GM19397 (cell line): ENCODE measurements around the gene STPG3.

Source experiments
- ATAC-seq: cut with Tn5 transposase; IDR thresholded peaks from one replicate; pipeline ENCODE4 v1.9.1; 2021; ENCODE audit warnings: mild to moderate bottlenecking, moderate library complexity; ENCODE audit not compliant: unreplicated experiment

Gene STPG3

DNA sequence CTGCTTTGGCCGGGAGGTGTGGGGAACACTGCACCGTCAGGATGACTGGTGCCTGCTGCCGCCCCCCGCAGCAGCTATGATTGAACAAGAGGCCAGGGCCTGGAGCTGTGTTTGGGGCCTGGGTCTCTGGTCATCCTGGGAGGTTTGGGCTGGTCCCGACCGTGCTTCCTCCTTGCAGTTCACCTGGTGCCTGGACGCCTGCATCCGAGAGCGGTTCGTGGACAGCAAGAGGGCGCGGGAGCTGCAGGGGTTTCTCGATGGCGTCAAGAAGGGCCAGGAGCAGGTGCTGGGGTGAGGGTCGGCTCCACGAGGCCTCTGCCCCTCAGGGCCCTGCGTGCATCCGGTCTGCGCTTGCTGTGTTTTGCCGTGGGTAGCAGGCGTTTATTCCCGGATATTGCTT, 13.0 kb downstream of the STPG3 start:
- no peak for ATAC-seq

DNA sequence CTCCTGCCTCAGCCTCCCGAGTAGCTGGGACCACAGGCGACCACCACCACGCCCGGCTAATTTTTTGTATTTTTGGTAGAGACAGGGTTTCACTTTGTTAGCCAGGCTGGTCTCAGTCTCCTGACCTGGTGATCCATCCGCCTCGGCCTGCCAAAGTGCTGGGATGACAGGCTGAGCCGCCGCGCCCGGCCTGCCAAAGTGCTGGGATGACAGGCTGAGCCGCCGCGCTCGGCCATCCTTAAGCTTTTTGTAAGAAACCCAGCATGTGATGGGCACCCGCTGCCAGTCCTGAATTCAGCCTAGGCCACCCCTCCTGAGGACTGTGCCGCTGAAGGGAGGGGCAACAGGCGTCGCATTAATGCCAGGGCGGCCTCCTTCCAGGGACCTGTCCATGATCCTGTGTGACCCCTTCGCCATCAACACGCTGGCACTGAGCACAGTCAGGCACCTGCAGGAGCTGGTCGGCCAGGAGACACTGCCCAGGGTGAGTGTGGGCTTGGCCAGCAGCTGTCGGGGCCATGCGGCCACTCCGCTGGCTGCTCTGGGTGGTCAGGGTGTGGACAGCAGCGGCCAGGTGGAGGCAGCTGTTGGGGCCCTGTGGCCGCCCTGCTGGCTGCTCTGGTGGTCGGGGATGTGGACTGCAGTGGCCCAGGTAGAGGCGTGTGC, 14.5 kb downstream of the STPG3 start:
- ATAC-seq, result no peak

DNA sequence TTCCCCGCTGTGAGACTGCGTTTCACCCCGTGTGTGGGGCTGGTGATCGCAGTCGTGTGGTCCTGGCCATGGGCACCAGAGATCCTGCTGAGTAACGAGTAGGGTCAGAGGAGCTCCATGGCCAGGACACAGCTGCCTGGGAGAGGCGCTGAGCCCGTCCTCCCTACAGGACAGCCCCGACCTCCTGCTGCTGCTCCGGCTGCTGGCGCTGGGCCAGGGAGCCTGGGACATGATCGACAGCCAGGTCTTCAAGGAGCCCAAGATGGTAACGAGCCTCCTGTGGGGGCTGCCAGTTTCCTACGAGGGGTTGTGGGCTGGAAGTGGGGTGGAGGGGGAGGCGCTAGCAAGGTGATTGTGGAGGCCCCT, 15.1 kb downstream of the STPG3 start:
- ATAC-seq, result no peak

DNA sequence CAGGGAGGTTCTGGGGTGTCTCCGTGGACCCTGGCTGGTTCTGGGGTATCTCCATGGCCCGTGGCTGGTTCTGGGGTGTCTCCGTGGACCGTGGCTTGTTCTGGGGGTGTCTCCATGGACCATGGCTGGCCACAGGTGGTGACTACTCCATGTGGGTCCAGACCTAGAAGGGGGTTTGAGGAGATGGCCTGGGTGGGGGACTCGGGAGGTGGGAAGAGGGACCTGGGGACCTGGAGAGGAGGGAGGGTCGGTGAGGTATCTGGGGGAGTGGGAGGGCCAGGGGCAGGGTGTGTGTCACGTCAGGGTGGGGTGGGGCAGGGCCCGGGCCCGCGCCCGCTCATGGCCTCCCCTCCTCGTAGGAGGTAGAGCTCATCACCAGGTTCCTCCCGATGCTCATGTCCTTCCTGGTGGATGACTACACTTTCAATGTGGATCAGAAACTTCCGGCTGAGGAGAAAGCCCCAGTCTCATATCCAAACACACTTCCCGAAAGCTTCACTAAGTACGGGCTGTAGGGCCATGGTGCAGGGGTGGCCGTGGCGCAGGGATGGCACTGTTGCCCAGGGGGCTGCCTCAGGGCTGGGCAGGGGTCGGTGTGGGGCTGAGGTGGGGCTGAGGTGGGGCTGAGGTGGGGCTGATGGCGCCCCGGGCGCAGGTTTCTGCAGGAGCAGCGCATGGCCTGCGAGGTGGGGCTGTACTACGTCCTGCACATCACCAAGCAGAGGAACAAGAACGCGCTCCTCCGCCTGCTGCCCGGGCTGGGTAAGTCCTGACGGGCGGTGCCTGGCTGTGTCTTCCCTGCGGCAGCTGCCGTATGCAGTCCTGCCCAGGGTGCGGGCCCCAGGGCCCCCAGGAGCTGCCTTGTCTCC, 15.7 kb downstream of the STPG3 start:
- no peak for ATAC-seq

DNA sequence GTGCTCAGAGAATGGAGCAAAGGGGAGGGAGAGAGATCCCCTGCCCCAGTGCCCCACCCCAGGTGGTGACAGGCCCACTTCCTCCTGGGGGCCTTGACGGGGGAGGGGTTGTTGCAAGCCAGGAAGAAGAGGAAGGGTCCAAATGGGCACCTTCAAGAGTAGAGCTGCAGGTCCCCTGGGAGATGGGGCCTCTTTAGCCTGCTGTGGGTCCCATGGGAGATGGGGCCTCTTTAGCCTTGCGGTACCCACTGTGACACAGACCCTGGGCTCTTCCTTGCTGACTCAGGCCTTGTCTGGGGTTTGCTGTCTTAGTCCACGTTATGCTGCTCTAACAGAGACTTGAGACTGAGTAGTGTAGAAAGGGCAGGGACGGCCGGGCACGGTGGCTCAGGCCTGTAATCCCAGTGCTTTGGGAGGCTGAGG, 16.9 kb downstream of the STPG3 start:
- ATAC-seq, result no peak

DNA sequence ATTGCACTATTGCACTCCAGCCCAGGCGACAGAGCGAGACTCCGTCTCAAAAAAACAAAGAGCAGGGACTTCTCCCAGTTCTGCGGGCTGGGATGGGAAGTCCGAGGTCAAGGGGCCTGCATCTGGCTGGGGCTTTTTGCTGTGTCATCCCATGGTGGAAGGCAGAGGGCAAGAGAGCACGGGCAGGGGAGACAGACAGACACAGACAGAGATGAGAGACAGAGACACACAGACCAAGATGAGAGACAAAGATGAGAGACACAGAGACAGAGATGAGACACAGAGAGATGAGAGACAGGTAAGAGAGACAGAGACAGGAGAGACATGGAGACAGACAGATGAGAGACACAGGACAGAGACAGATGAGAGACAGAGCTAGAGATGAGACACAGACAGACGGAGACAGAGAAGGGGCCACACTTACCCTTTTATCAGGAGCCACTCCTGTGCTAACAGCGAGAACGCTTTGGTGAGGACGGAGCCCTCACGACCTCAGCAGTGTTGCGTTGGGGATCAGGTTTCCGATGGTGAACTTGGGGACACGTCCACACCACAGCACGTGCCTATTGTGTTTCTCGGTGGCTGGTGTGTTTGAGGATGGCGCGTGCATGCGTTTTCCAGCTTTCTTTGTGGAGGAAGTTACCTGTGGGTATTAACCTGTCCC, 17.6 kb downstream of the STPG3 start:
- no peak for ATAC-seq

DNA sequence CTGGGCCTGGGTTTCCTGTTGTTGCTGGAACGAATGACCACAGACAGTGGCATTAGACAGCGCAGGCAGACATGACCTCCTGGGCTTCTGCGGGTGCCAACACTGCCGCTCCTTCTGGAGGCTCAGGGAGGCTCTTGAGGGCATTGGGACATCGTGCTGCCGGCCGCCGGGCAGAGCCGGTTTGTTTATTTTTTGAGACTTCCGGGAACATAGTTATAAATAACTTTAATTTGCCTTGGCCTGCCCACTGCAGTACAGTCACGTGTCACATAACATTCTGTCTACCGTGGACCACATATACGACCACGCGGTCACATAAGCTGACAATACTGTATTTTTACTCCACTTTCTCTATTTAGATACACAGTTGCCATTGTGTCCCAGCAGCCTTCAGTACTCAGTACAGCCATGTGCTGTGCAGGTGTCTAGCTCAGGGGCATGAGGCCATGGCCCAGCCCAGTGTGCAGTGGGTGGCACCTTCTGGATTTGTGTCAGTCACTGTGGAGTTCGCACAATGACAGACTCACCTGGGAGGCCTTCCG, 18.2 kb downstream of the STPG3 start:
- ATAC-seq, result no peak

DNA sequence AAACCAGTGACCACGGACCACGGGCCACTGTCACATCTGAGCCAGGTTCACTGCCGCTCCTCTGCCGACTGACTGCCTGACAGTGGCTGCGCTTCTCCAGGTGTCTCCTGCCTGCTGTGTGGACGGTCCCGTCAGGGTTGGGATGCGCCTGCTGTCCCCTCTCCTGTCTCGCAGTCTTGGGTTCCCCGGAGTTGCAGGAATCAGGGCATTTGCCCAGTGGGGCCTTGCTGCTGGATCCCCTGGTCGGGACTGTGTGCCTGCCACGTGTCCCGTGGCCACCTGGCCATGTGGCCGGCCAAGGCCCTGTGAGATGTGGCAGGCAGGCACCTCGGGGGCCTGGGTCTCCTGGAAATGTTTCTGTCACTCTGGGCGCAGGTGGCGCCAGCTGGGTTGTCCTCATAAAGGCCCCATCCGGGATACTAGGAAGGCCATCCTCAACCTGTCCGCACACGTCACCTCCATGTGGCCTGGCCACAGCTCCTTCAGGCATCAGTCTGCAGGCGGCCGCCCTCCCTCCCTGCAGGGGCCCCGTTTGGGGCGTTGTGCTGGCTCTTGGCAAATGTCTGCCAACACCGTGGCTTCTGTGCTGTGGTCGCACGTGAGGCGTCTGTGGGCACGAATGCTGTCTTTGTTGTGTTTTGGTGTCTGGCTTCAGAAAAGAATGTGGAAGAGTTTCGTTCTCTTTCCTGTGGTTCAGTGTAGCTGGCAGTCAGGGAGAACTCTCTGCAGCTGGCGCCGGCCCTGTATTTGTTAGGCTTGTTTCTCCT, 20.0 kb downstream of the STPG3 start:
- no peak for ATAC-seq

DNA sequence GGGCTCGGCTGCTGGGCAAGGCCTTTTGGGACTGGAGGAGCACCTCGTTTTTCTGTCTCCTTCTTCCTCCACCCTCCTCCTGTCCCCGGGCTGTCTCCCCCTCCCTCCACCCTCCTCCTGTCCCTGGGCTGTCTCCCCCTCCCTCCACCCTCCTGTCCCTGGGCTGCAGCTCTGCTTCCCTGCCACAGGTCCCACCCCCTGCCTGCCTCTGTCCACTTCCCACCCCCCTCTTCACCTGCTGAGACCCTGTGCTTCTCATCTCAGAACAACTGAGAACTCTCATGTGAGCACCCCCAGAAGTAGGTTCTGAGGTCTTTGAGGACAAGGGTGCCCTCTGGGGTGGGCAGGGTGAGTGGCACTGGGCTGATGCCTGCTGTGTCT, 20.6 kb downstream of the STPG3 start:
- ATAC-seq, result no peak

DNA sequence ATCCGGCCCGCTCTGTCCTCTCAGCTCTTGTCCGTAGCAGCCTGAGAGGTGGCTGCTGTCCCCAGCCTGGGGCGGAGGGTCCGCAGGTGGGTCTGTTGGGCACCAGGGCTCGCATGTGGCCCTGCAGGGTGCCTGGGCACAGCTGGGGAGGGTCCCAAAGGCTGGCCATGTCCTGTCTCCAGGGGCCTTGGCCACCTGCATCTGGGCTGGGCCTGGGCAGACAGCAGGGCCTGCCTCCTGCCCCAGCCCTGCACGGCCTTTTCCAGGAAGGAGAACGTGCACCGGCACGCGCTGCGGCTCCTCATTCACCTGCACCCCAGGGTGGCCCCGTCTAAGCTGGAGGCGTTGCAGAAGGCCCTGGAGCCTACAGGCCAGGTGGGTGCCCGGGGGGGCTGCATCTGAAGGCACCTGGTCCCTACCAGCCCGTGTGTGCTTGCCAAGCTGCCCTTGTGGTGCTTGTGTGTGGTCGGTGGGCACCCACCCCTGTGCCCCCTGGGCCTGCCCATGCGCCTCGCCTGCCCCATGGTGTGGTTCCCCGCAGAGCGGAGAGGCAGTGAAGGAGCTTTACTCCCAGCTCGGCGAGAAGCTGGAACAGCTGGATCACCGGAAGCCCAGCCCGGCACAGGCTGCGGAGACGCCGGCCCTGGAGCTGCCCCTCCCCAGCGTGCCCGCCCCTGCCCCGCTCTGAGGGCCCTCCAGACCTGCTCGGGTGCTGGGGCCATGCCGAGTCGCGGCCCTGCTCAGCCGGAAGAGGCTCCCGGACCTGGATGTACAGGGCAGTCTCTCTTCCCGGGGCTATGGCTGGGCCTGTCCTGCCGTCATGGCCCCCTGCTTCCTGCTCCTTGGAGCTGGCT, 21.4 kb downstream of the STPG3 start:
- no peak for ATAC-seq

DNA sequence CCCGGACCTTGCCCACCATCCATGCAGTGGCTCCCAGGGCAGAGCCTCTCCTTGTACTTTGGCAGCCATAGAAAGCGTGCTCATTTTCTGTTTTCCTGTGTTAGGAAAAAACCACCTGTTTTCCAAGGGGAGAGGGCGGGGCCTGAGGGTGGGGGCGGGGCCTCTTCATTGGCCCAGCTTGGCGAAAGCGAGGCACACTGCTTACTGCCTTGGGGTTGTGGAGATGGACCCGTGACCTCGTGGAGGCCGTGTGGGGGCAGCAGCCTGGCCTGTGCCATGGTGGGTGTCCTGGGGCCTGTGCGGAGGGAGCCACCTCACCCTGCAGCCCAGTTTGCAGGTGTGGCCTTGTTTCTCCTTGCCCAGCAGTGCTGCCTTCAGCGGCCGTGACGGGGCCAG, 22.0 kb downstream of the STPG3 start:
- no peak for ATAC-seq

DNA sequence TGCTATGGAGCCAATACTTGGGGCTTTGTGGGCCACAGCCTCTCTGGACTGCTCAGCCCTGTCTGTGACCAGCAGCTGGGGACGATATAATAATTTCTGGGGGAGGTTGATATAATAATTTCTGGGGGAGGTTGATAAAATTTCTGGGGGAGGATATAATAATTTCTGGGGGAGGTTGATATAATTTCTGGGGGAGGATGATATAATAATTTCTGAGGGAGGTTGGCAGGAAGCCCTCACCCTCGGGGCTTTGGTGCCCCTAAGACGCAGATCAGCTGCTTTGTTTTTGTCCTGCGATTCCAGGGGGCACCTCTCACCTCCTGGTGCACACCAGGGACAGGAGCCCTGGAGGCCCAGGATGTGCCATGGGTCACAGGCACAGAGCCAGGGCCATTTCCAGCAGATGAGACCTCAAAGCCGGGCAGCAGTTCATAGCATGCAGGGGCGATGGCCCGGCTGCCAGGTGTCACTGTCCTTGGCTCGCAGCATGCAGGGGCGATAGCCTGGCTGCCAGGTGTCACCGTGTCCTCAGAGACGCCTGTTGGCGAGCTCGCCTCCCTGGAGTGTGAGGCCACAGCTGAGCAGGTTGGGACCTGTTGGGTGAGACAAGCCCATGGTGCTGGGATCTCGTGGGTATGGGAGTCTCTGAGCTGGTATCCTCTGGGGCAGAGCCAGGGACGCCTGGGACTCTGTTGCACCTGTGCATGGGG, 22.7 kb downstream of the STPG3 start:
- no peak for ATAC-seq

DNA sequence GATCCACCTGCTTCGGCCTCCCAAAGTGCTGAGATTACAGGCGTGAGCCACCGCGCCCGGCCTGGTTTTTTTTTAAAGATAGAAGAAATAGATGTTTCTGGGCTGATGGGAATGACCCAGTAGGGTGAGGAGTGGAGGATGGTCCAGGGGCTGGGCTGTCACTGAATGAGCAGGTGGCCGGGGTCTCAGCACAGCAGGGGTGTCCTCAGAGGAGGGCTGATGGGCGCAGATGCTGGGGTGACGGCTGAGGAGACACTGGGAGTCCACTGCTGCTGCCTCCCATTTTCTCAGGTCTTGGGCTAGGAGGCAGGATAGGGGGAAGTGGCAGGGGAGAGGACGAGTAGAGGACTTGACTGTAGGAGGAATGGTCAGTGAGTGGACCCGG, 24.1 kb downstream of the STPG3 start:
- ATAC-seq, result no peak

DNA sequence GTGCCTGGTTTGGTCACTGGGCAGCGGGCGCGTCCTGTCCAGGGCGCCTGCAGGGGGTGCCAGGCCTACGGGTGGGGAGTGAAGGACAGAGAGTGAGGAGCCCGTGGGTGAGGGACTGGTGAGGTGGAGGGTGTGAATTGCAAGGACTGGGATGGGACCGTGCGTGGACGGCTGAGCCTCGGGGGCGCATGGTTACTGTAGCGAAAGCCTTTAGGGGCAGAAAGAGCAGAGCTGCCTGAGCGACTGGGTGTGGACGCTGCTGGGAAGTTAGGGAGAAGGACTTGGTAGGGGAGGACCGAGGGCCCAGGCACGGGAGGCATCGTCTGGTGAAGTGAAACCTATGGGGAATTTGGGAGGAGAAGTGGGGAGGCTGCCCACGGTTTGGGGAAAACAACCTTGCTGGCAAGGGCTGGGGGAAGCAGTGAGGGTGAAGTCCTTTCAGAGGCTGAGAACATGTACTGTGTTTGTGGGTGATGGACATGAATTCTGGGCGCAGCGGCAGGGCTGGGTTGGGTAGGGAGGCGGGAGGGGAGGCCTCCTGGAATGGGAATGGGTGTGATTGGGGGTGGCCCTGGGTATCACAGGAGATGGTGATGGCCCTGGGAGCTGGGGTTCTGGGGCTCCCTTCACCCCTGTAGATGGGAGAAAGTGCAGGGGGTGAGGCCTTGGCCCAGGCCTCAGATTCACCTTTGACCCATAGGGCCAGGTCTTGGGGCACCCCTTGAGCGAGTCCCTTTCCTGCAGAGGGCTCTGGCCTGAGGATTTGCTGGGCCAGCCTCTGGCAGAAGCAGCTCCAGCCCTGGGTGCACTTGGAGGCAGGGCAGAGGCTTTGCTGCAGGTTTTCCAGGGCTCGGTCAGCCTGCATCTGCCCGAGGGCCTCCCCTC, 24.7 kb downstream of the STPG3 start:
- ATAC-seq, result no peak

DNA sequence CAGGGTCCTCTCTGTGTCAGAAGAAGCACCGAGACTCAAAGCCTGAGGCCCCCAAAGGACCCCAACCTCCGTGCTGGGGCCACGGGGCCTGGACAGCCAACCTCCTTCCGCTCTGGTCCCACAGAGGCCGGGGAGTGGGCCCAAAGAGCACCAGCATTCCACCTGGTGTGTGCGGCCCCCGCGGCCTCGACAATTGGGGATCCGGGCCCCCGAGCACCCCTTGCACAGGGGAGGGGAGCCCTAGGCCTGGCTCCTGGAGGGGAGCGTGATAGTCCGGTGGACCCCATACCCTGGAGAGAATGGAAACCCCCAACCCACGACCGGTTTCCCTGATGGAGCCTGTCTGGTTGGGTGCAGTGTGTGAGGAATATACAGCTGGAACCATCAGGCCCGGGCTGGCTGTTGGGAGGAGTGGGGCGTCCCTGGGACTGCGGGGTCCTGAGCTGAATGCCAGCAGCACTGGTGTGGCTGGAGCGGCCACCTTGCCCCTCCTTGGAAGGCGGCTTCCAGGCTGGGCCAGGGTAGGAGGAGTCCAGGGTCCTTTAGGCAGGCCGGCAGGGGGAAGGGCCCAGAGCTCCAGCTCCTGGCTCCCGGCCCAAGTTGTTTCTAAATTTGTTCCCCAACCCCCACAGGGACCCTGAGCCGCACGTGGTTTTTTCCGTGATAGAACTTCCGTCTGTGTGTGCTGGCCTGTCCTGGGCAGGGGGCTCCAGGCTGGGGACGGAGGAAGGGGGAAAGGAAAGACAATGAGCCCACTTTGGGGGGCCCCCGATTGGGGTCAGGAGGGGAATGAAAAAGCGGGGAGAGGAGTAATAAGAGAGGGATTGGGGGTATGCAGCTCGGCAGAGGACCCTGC, 25.6 kb downstream of the STPG3 start:
- ATAC-seq, result no peak

DNA sequence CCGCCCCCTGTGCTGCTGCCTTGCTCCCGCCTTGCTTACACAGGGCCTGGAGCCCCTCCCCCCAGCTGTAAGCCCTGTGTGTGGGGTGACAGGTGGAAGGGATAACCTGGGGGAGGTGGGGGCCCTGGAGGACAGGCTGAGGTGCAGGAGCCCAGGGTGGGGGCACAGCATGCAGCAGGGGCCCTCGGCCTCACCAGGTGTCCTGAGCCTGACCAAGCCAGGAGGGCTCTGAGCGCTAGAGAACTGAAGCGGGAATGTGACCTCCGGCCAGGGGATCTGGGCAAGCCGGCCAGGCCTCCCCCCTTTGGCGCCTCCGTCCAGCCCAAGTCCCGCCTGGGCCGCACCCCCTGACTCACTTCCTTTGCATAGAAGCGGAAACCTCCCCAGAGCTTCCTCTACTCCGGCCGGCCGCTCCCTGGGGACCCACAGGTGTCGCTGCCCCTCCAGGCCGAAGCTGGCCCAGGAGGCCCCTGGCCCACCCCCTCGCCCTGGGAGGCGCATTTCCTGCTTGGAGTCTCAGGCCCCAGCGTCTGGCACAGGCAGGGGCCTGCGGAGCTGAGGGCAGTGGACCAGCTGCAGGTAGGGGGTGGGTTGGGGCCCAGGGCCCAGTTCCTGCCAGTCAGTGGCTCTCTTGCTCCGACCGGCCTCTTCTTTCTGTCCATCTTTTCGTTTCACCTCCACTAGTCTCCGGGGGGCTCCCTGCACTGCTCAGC, 26.4 kb downstream of the STPG3 start, which contains the start of gene TOR4A:
TOR4A (plus strand) TSS at position 398 of the 713 bp plus-strand sequence. CDS start 964 bp downstream, outside the sequence.
- ATAC-seq, result peak; percentile 64
